OCI-LY3 (cell line): ENCODE results near the gene WASF2.
A peak's percentile ranks its signal among the peaks of the same experiment; 100 is the strongest.

Experiments
- H2AFZ ChIP-seq: fragments of 200-600, 300-600 bp; shearing (Covaris generic); 2 replicates; pipeline ENCODE4 v1.6.0; 2014; ENCODE audit warnings: antibody characterized with exemption, low read depth, low read length
- H3K27ac ChIP-seq: fragments of 200-600, 300-600 bp; sonication (generic); 2 replicates; pipeline ENCODE4 v1.5.1; 2014; ENCODE audit warnings: mild to moderate bottlenecking, low read length, moderate library complexity, mixed read lengths
- H3K27me3 ChIP-seq: fragments of 200-600, 300-600 bp; sonication (generic); 2 replicates; pipeline ENCODE4 v1.6.1; 2014; ENCODE audit warnings: low read depth, low read length, mixed read lengths
- H3K36me3 ChIP-seq: fragments of 200-600, 300-600 bp; sonication (generic); replicated peaks from 2 replicates; pipeline ENCODE3; 2014; ENCODE audit warnings: low read depth, low read length, mixed read lengths
- H3K4me1 ChIP-seq: fragments of 300-600, 200-600 bp; sonication (generic); 2 replicates; pipeline ENCODE4 v1.6.1; 2014; ENCODE audit warnings: low read length, mixed read lengths
- H3K4me2 ChIP-seq: fragments of 200-600, 300-600 bp; sonication (generic); 2 replicates; pipeline ENCODE4 v1.6.1; 2014; ENCODE audit warnings: low read length, mixed read lengths
- H3K4me3 ChIP-seq: fragments of 300-600, 200-600 bp; sonication (generic); 2 replicates; pipeline ENCODE4 v1.5.1; 2014; ENCODE audit warnings: antibody characterized with exemption, mild to moderate bottlenecking, low read length, moderate library complexity
- H3K79me2 ChIP-seq: fragments of 300-600, 200-600 bp; shearing (Covaris generic); 2 replicates; pipeline ENCODE4 v1.6.1; 2014; ENCODE audit warnings: mild to moderate bottlenecking, low read length, mixed read lengths
- H3K9ac ChIP-seq: fragments of 300-600, 200-600 bp; shearing (Covaris generic); 2 replicates; pipeline ENCODE4 v1.6.0; 2014; ENCODE audit warnings: mild to moderate bottlenecking, low read length, moderate library complexity
- H3K9me3 ChIP-seq: fragments of 200-600, 300-600 bp; shearing (Covaris generic); 2 replicates; pipeline ENCODE4 v1.6.1; 2014; ENCODE audit warnings: low read length, mixed read lengths; ENCODE audit not compliant: insufficient read depth
- H4K20me1 ChIP-seq: fragments of 200-600, 300-600 bp; sonication (generic); 2 replicates; pipeline ENCODE4 v1.6.1; 2016; ENCODE audit warnings: low read length, mixed read lengths; ENCODE audit not compliant: insufficient read depth
- CTCF ChIP-seq: fragments of 200-600, 300-600 bp; sonication (generic); IDR thresholded peaks from 2 replicates; pipeline ENCODE4 v1.5.1; 2014; ENCODE audit warnings: antibody characterized with exemption, low read length, low read depth
- EZH2phosphoT487 ChIP-seq: fragments of 200-600 bp; shearing (Covaris generic); IDR thresholded peaks from 2 replicates; pipeline ENCODE4 v1.6.1; 2018; ENCODE audit warnings: antibody characterized with exemption, mixed run types, low read depth

Gene WASF2

GRCh38 chr1:27357281-27358037, 132.5 kb downstream of the WASF2 start:
- peaks cover 21% of the 10 kb centered on the region for H3K4me1 ChIP-seq
- no peaks in the 10 kb centered on the region for H4K20me1 ChIP-seq
- H3K36me3 ChIP-seq: no peaks in the 10 kb centered on the region
- peak overlapping the region; percentile 97 for H3K4me3 ChIP-seq
- no peak for TF ChIP-seq EZH2phosphoT487
- peak; percentile 70 for TF ChIP-seq CTCF
- H3K27me3 ChIP-seq: peaks cover 6% of the 10 kb centered on the region; the same call in 1 of the 2 replicates
- peak overlapping the region; percentile 100 for H3K4me2 ChIP-seq
- no peaks in the 10 kb centered on the region for H3K79me2 ChIP-seq
- H2AFZ ChIP-seq: peak overlapping the region; percentile 90
- 0 out of 2 replicates have a peak overlapping the region, but pooled peaks have one; percentile 15 for H3K27ac ChIP-seq
- H3K9me3 ChIP-seq: no peaks in the 10 kb centered on the region
- peak overlapping the region; percentile 77 for H3K9ac ChIP-seq

DNA sequence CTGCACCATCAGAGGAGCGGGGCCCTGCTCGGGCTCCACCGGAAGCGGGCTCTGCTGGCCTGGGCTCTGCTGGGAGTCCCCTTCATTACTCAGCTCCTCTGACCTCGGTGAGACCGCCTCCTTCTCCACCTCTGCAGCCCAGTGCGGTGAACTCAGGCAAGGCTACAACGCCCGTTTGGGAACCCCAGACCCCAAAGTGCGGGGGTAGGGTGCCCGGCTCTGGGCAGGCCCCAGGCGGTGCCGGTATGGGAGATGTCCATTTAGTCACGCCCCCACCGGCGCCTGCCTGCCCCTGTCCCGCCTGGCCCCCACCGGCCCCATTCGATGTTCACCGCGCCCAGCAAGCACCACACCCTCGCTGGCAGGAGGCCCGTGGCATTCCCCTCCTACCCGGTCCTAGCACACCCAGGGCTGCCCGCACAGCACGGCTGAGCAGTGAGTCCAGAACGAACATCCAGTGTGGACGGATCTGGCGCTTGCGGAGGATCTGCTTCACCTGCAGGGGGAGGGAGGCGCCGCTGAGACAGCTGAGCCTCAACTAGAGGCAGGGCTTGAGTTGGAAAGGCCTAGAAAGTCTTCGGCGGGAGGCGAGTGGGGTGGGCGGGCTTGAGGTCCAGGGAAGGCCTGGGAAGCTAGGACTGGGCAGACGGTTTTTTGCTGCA, 133.2 kb downstream of the WASF2 start:
- Histone ChIP-seq H4K20me1 (no peaks in the 10 kb centered on the region), H3K4me2 (peak overlapping the region; percentile 100), H3K4me3 (peak overlapping the region; percentile 97), H3K27me3 (peaks cover 6% of the 10 kb centered on the region; the same call in 1 of the 2 replicates), H3K4me1 (peaks cover 21% of the 10 kb centered on the region), H3K9ac (peak overlapping the region; percentile 77), H3K27ac (0 out of 2 replicates have a peak overlapping the region, but pooled peaks have one; percentile 15), H2AFZ (peak overlapping the region; percentile 90), H3K36me3 (no peaks in the 10 kb centered on the region), H3K79me2 (no peaks in the 10 kb centered on the region), H3K9me3 (no peaks in the 10 kb centered on the region)
- TF ChIP-seq EZH2phosphoT487 (no peak), CTCF (no peak)

GRCh38 chr1:27356277-27356618, 133.7 kb downstream of the WASF2 start:
- H3K4me3 ChIP-seq: peak overlapping the region; percentile 97
- 0 out of 2 replicates have a peak overlapping the region, but pooled peaks have one; percentile 90 for H2AFZ ChIP-seq
- peak overlapping the region; percentile 100 for H3K4me2 ChIP-seq
- H3K9me3 ChIP-seq: no peaks in the 10 kb centered on the region
- TF ChIP-seq CTCF: no peak
- no peak for TF ChIP-seq EZH2phosphoT487
- H4K20me1 ChIP-seq: no peaks in the 10 kb centered on the region
- no peaks in the 10 kb centered on the region for H3K36me3 ChIP-seq
- H3K9ac ChIP-seq: peak overlapping the region; percentile 77; the same call in 1 of the 2 replicates
- H3K27me3 ChIP-seq: peaks cover 6% of the 10 kb centered on the region; the same call in 1 of the 2 replicates
- H3K4me1 ChIP-seq: peaks cover 21% of the 10 kb centered on the region
- no peak overlapping the region for H3K27ac ChIP-seq
- H3K79me2 ChIP-seq: no peaks in the 10 kb centered on the region

GRCh38 chr1:27355683-27356082, 134.3 kb downstream of the WASF2 start:
- Histone ChIP-seq H3K9ac (no peak overlapping the region), H3K27ac (no peak overlapping the region), H4K20me1 (no peaks in the 10 kb centered on the region), H2AFZ (no peak overlapping the region), H3K9me3 (no peaks in the 10 kb centered on the region), H3K4me3 (no peak overlapping the region), H3K36me3 (no peaks in the 10 kb centered on the region), H3K4me1 (peaks cover 21% of the 10 kb centered on the region), H3K79me2 (no peaks in the 10 kb centered on the region), H3K4me2 (no peak overlapping the region), H3K27me3 (peaks cover 6% of the 10 kb centered on the region; the same call in 1 of the 2 replicates)
- TF ChIP-seq CTCF: no peak
- no peak for TF ChIP-seq EZH2phosphoT487
